ENCODE results near the gene RHBDD3.
"Not testable (repeated sequence)": the region's sequence is repeated elsewhere in the genome, so short reads cannot be mapped to it uniquely, and the experiment has no call there.

The RHBDD3 gene

DNA sequence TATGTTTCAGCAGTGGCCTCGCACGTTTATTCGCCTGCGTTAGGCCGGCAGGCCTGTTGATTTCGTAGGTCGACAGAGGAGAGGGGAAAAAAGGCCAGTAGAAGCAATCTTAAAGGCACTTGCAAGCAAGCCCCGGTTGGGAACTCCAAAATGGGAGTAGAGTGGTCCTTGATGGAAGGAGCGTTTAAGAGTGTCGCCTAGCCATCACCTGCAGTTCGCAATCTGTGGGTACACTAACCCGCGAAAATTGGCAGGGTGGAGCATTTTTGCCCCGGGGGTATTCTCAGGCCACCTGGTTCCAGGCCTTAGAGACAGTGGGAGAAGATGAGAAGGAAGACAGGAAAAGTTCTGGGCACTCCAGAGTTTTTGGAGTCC, 1.4 kb upstream of the RHBDD3 start:
- DNase-seq, result no peak

DNA sequence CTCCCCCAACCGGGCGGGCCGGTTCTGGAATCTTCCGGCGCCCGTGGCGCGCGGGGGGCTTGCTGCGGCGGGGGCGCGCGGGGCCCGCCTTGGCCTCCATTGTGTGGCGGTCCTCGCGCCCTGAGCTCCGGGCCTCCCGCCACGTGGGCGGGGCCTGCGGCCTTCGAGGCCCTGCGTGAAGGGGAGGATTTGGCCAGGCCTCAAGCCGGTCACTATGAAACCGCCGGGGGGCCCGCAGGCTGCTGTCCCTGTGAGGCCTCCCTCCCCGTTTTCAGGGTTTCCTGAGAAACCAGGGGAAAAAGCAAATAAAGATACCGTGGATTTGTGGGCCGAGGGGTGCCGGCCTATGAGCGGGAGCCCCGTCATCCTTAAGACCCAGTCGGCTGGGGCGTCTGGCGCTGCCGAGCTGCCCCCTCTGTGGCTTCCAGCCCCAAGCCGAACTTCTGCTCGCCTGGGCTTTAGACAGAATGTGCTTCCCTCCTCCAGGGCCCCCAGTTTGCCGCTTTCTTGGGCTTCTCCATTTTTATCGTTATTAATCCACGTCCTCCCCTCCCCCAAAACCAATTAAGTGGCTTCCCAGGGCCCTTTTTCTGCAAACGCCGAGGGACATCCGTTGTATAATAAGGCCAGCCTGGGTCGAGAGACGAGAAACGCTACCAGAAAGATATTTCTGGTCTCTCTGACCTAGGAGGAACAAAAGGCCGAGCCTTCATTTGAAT, 889 bp upstream of the RHBDD3 start:
- DNase-seq, result peak in 2 of 4 experiments; percentile 23 to 37

DNA sequence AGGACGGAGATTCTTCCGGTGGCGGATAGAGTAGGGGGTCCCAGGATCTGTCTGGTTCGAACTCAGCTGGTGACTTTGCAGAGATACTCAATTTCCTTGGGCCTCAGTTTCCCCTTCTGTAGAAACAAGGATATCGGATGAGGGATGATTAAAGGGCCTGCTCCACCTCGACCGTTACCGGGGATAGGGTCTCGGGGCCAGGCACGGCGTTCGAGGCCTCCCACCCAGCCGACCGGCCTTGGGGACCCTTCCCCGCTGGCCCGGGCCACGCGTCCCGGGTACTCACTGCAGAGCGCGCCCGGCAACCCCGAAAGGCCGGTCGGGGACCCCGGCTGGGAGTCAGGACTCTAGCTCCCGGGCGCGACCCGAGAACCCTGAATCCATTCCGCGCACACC, 321 bp downstream of the RHBDD3 start:
- no peak for DNase-seq

DNA sequence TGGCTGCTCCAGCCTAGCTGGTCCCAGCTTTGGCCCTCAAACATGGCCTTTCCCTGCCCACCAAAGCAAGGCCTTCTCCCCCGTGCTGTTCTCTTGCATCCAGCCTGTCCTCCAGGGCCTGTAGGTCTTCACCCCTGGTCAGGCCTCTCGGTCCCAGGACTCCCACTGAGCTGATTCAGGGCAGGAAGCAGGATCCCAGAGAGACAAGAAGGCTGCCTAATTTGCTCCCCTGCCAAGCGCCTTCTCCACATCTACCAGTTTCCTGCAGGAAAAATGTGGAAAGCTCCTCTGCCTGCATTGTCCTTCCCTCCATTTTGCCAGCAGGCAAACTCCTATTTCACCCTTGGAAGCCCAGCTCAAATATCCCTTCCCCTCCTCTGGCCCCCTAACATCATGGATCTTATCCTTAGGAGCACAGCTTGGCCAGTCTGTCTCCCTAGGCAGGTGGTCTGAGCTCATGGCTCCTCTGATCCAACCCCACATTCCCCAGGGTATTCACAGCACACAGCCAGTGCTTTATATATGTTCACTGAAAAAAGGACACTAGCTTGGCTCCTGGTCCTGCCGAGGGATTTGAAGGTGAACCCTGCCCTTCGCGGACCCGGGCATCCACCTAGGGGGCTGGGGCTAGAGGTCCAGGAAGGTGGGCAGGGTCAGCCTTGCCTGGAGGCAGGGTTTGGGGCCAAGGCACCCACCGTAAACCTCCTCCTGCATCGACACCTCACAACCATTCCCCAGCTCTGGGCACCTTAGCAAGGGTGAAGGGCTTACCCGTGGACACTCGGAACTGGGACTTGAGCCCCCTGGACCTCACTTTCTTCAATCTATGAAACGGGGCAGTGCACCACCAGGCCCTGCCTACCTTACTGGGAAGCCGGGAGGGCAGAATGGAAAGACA, 968 bp downstream of the RHBDD3 start:
- DNase-seq, result no peak

DNA sequence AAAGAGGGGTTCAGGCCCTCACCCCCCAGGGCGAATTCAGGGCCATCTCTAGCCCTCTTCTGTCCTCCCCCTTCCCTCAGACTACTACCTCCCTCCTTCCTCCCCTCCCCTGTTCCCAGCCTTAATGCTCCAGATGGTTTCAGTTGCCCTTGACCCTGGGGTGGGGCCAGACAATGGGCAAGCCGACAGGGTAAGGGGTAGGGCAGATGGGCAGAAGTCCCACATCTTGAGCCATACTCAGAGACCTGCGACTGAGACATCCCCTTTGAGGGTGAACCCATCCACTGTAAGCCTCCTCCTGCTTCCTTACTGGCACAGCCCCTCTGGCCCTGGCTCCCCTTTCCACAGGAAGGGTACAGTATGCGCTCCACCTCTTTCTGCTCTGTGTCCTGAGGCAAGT, 1.9 kb downstream of the RHBDD3 start:
- DNase-seq, result no peak

DNA sequence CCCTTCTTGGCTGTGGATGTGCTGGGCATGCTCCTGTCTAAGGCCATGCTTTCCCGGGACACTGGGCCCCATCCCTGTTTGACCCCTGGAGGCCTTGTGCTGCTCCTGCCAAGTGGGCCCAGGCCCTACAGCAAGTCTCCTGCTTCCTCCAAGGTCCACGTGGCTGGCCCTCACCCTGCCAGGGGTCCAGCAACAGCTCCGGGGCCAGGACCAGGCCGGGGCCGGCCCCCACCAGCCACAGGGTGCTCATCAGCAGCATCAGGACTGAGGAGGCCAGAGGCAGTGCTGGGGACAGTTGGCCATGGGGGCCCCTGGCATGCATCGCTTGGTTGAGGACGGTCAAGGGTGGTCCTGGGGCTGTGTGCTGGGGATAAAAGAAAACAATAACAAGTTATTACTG, 2.5 kb downstream of the RHBDD3 start:
- no peak for DNase-seq

DNA sequence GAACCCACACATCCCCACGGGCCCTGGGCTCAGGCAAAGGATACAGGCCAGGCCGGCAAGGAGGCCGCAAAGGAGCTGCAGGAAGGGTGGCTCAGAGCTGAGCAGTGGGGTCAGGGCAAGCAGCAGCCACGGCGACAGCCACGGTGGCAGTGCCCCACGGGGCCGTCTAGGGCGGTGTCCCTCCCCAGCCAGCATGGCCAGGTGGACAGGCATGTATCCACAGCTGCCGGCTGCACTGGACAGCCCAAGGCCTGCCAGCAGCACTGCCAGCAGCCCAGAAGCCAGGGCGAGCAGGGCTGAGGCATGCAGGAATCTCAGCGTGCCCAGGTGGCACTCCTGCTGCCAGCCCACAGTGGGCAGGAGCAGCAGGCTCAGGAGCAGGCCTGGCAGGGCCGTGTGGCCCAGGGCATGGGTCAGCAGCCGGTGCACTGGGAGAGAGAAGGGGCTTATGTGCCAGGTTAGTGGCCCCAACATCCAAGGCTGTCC, 3.9 kb downstream of the RHBDD3 start:
- DNase-seq, result no peak

DNA sequence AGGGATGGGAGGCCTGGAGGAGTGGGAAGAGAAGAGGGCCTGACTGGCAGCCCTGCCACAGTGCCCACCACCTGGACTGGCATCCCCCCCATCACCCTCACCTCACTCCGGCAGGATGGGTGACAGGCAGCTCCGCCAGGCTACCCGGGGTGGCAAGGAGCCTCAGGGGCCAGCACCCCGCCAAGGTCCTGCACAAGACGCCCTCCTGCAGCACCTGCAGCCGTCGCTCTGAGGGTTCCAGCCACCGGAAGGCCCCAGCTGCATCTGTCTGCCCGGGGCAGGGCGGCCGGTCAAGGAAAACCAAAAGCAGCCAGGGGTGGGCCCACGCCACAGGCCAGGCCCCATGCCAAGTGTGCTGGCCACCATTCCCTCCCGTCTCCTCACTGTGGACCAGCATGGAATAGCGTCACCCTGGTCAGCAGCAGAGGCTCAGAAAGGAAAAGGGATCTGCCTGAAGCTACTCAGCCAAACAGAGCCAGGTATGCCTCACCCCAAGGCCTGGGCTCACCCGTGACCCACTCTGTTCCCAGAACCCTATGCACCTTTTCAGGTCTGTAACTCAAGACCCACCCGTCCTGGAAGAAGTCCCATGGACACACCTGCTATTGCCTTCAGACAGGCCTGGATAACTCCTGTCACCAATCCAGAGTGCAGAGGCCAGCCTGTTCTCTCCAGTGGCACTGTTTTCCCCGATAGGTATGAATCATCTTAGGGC, 7.0 kb downstream of the RHBDD3 start:
- DNase-seq, result no peak

DNA sequence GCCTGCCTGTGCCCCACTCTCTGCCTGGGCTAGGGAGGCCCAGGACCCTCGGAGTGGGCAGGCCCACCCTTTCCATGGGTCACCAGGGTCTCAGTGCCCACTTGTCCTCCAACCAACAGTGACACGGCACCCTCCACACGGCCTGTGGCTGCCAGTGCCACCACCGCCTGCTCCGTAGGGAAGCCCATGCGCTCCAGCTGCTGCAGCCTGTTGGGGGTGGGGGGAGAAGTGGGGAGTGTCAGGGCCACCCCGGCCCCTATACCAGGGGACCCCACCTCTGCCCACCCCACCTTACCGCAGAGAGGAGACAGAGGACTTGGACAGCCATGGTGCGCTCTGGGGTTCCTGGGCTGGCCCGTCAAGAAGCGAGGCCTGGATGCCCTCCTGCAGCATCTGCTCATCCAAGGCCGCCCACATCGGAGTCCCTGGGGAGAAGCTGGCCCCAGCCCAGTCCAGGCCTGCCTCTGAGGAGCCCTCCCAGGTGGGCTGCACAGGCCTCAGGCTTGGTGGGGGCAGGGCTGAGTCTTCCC, 7.7 kb downstream of the RHBDD3 start:
- no peak for DNase-seq

DNA sequence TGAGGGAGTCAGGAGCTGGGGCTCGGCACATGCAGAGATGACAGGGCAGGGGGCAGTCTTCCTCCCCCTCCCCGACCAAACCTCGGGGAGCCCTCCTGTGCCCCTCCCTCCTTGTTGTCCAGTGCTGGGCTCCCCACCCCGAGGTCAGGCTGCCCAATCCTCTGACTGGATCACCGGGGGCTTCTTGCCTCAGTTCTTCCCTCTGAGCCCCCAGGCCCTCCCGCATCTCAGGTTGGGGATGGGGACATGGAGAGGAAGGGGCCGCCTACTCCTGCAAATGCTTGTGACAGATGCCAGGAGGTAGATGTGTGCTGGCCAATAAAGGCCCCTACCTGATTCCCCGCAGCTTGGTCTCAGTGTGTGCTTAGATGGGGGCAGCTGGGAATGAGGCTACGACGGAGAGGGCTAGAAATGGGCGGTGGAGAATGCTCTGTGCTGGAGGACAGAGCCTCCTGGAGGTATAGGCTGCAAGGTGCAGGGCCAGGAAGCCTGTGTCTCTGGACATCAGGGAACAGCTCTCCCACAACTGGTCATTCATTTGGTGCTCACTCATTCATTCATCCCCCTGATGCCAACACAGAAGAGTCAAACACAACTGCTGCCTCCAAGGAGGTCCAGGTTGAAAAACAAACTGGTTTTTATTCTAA, 8.4 kb downstream of the RHBDD3 start:
- DNase-seq, result no peak

DNA sequence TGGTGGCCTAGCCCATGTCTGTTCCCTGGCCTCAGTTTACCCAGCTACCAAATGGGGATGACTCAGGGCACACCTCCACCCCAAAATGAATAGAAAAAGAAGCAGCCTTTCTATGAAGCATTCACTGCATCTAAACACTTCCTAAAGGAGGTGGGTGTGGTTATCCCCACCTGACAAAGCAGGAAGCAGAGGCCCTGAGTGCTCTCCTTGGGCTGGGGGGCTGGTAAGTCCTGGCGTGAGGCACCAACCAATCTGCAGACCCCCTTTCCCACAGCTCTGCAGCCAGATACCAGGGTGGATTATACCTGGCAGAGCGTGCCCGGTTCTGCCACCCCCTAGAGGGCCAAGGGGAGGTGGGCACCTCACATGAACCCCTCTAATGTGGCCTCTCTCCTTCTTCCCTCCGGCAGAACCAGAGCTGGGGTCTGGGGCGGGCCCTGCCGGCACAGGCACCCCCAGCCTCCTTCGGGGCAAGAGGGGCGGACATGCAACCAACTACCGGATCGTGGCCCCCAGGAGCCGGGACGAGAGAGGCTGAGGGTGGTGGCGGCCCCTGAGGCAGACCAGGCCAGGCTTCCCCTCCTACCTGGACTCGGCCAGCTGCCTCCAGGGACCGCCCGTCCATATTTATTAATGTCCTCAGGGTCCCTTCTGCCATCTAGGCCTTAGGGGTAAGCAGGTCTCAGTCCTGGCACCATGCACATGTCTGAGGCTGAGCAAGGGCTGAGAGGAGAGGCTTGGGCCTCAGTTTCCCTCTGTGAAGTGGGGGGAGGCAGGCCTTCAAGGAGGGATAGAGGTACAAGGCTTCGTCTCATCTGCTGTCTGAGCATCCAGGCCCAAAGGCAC, 9.2 kb downstream of the RHBDD3 start:
- no peak for DNase-seq

DNA sequence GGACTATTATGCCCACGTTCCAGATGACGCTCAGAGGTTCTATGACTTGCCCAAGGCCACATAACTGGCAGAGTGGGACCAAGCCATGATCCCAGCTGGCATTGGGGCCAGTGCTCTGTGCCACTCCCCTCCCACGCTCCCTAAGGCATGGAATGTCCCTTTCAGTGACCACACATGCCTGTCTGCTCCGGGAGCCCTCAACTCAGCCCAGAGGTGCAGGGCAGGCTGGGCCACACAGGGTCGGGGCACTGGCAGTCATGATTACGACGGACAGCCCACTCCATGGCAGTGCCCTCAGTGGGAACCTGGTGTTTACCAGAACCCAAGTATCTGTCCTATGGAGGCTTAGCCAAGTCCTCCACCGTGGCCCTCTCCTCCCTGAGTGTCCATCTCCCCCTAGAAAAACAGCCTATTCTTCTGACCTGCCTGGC, 10.0 kb downstream of the RHBDD3 start:
- DNase-seq, result no peak

DNA sequence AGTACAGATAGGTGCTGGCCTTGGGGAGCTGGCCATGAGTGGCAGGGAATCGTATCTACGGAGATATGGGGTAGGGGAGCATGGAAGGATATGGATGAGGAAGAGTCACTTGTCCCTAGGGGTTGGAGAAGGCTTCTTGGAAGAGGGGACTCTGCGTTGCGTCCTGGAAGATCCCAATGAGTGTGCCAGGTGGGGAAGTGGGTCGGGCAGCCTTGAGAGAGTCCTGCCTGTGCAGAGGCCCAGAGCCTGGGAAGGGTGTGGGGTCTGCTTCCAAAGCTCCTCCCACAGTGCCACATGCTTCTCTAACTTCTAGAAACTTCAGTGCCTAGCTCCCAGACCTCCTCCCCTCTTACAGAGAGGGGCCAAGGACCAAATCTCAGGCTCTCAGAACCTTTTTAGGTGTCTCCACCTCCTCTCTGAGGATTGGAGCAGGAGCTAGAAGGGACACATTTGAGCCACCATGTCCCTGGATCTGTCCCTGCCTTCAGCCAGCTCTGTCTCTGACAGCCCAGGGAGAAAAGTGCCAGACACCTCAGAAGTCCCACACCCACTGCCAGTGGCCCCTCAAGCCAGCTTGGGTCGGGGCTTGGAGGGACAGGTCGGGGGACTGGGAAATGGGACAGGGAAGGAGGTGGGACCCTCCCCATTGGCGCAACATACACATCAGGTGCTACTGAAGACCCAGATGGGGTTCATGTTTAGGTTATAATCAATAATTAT, 11.0 kb downstream of the RHBDD3 start:
- DNase-seq, result no peak

DNA sequence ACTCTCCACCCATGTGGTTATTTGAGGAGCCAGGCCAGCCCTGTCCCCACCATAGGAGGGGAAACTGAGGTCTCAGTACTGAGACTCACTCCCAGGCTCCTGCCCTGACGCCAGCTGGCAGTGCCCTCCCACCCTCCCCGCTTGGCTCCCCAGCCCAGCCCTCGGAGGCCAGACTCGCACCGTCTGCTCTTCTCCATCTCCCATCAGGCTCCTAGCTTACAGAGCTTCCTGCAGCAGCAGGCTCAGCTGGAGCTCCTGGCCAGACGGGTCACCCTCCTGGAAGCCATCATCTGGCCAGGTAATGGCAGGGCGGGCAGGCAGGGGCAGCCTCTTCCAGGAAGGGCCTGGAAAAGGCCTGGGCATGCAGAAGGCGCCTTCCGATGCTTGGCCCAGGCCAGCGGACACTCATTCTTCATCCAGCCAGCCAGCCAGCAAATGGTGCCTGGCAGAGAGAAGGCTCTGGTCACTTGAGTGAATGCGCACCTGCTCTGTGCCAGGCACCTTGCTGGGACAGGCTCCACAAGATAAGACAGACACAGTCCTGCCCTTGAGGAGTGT, 12.6 kb downstream of the RHBDD3 start:
- DNase-seq, result no peak

DNA sequence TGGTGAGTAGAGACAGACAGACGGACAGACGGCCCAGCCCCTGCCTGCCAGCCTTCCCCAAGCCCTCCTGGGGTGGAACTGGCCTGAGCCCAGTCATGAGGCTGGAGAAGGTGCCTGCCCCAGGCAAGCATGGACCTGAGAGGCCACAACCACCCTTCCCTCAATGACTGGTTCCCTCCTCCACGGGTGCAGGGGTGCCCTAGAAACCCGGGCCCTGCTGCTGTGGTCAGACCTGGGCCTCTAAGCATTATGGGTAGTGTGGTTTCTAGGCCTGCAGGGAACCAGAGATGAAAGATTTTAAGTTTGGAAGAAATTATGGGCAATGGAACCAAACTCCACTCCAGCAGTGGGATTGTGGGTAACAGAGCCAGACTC, 13.5 kb downstream of the RHBDD3 start:
- DNase-seq, result no peak

DNA sequence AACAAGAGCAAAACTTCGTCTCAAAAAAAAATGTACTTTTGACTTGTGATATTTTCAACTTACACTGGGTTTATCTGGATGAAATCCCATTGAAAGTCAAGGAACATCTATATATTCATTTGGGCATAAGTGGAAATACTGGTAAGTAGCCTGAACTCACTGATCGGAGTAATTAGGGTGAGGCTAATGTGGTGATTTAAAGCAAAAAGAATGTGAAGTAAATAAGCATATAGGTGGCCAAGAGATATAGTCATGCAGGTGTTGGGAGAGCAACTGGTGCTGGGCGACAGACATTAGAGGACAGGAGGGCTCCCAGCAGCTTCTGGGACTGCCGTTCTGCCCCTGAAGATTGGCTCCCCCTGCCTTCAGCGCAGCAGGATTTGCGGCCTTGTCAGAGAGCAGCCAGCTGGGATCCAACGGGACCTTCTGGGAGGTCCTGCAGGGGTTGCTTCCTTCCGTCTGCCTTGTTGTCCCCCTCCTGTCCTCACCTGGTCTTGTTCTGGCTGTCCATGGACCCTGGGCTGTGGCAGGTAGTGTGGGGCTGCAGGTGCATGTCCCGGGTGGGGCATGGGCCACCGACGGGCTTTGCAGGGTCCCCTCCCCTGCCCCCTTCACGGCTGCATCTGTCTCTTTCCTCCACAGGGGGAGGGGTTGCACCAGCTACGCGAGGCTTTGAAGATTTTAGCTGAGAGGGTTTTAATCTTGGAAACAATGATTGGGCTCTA, 14.1 kb downstream of the RHBDD3 start:
- DNase-seq, result no peak

DNA sequence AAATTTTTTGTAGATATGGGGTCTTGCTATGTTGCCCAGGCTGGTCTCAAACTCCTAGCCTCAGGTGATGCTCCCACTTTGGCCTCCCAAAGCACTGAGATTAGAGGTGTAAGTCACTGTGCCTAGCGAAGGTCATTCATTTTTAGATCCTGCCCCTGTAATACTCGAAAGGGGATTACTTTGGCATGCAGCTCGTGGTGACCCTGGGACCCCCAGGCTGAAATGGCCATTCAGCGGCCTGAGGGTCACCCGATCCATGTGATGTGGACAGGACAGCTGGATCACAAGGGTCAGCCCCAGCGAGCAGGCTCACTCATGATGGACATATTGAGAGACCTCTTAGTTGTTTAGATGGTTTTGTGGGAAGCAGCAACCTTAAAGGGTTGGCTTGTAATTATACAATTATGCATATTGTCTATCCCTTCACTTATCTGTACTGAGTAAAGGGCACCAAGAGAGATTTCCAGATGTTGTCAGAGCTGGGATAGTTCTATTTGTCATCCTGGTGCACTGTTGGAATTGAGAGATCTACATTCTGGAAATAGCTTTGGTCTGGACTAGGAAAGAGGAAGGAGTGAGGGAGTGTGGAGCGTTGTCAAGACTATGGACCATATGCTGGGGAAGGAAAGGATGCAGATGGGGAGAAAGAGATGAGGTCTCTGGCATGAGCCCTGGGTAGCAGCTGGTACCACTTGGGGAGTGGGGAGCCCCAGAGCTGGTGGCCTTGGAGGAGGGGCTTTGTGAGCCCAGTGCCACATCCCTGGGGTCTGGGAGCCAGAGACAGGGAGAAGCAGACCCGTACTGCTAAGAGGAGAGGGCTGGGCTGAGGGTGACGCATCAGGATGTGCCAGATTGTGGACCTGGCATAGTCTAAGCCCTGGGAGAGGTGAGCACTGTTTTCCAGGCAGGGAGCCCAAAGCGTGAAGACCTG, 15.5 kb downstream of the RHBDD3 start:
- DNase-seq, result no peak

DNA sequence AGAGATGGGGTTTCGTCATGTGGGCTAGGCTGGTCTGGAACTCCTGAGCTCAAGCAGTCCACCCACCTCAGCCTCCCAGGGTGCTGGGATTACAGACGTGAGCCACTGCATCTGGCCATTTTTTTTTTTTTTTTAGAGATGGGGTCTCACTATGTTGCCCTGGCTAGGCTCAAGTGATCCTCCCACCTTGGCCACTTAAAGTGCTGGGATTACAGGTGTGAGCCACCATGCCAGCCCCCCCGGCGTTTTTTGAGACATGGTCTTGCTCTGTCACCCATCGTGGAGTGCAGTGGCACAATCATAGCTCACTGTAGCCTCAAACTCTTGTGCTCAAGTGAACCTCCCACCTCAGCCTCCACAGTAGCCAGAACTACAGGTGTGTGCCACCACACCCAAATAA, 16.5 kb downstream of the RHBDD3 start:
- DNase-seq, result no peak

DNA sequence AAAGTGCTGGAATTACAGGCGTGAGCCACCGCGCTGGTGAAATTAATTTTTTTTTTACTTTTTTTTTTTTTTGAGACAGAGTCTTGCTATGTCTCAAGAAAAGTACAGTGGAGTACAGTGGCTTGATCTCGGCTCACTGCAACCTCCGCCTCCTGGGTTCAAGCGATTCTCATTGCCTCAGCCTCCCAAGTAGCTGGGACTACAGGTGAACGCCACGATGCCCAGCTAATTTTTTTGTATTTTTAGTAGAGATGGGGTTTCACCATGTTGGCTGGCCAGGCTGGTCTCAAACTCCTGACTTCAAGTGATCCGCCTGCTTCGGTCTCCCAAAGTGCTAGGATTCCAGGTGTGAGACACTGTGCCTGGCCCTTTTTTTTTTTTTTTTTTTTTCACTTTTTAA, 19.9 kb downstream of the RHBDD3 start:
- not testable (repeated sequence) for DNase-seq

Measured in activated naive CD4-positive, alpha-beta T cell (primary cell).